Measurements from ENCODE around the gene NCAPD3.
"Not testable (repeated sequence)": the region's sequence is repeated elsewhere in the genome, so short reads cannot be mapped to it uniquely, and the experiment has no call there.

The NCAPD3 gene

DNA sequence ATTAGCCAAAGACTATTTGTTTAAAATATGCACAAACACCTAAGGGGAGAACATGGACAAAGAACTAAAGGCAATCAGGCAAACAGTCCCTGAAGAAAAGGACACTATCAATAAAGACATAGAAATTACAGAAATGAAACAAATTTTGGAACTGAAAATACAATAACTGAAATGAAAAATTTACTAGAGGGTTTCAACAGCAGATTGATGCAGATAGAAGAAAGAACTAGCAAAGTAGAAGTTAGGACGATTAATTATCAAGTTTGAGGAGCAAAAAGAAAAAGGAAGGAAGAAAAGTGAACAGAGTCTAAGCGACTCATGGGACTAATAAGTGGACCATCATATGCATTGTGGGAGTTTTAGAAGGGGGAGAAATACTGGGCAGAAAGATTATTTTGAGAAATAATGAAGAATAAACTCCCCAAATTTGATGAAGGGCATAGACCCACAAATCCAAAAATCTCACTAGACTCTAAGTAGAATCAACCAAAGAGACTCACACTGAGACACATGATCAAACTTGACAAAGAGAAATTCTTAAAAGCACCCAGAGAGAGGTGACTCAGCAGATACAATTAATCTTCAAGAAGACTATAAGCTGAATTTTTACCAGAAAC lies 92.0 kb downstream of the NCAPD3 start:
- DNase-seq (ENCODE audit: low read depth in 2 of 2): no peak

DNA sequence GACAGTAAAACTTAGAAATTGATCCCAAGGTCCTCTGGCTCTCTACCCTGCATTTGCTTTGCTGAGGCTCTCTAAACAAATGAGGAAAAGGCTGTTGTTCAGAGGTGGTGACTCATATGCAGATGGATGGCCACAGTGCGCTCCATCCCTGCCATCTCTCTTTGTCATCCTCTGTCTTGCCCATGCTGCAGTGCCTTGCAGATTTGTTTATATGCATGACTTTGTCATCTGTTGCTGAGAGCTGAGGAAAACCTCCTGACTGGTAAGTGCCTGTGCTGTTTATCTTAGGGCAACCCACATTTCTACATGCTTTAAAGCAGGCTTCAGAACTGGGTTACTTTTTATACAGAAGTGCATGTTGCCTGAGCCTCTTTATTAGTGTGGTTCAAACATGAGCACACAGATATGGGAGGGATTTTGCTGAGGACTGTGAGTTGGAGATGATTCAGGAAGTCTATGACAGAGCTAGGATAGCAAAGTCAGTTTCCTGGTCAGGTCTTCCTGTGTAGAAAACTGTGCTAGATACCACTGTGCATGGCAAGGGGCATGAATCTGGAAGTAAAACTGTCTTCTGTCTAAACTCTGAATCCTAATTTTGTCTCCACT lies 97.4 kb downstream of the NCAPD3 start:
- DNase-seq (ENCODE audit: low read depth in 2 of 2): no peak

GRCh38 chr11:134125507-134125906 lies 98.3 kb downstream of the NCAPD3 start:
- DNase-seq (ENCODE audit: low read depth in 2 of 2): no peak

- DNase-seq (ENCODE audit: low read depth in 2 of 2): no peak
Measured at GRCh38 chr11:134124660-134125451, 98.9 kb downstream of the NCAPD3 start.

DNA sequence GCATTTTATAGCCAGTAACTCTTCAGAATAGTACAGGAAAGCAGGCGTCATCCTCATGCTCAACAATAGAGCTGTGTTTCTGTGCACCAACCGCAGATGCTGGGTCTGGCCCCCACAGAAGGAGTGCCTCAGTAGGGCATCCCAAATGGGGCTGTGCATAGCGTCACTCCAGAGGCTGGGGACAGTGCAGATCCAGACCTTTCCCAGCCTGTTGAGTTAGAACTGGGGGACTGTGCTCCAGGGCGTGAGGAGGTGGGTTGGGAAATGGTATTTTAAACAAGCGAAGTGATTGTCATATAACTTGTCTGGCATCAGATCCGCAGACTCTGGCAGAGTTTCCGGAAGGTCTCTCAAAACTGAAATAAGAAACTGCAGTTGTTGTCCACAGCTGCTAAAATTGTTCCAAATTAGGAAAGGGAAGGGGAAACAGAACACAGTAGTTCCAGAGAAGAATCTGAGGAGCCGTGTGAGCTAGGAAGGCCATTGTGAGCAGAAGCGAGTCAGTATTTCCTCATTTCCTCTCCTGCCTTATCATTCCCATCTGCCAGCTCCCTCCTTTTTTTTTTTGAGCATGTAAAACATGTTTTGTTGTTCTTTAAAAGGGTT lies 102.7 kb downstream of the NCAPD3 start:
- DNase-seq (ENCODE audit: low read depth in 2 of 2): no peak

- no peak for DNase-seq (ENCODE audit: low read depth in 2 of 2)
Measured at GRCh38 chr11:134120143-134120850, 103.5 kb downstream of the NCAPD3 start.

DNA sequence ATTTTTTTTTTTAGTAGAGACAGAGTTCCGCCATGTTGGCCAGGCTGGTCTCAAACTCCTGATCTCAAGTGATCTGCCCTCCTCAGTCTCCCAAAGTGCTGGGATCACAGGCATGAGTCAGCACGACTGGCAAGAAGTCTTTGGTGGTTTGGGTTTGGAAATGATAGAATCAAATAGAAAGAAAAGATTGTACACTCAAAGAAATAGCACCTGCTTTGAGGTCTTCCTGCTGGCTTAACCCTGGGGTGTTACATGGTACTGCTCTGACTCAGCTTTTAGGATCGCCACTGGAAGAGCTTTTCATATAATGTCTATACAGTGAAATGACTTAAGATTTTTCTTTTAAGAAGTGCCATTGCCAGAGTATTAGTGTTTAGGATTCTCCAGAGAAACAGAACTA lies 104.7 kb downstream of the NCAPD3 start:
- DNase-seq (ENCODE audit: low read depth in 2 of 2): no peak

DNA sequence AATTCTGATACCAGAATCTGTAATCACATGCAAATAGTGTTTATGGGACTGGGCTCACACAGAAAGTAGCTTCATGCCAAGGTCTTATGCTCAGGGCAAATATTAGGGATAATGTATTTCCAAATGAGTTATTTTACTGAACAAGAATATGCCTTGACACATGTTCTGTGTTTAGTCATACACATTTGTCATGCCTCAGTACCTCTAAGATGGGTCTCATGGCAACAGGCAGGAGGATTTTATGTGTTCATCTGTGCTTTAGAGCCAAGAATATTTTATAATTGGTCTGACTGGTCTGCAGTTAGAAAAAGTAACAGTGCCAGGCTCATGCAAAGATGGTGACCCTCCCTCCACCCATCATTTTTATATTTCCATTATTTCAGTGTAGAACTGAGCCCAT lies 105.8 kb downstream of the NCAPD3 start:
- no peak for DNase-seq (ENCODE audit: low read depth in 2 of 2)

DNA sequence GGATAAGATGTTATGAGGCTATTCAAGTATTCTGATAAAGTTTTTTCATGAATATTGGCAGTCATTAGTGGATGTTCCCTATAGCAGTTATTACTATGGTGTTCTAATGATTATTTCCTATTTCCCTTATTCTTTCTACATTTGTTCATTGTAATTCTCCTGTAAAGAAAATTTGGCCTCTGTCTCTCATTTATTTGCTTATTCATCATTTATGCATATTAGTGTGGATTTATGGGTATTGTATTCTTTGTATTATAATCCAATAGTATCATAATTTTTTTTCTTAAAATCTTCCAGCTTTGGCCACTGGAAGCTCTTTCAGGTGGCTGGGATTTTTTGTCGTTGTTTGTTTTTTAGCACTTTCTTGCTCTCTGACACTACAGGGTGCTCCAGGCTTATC lies 107.6 kb downstream of the NCAPD3 start:
- DNase-seq (ENCODE audit: low read depth in 2 of 2): no peak

GRCh38 chr11:134113787-134114186 lies 110.0 kb downstream of the NCAPD3 start:
- not testable (repeated sequence) for DNase-seq (ENCODE audit: low read depth in 2 of 2)

- DNase-seq (ENCODE audit: low read depth in 2 of 2): no peak
Measured at GRCh38 chr11:134110252-134110815, 113.4 kb downstream of the NCAPD3 start.

All from activated CD8-positive, alpha-beta memory T cell treated with anti-CD3 and anti-CD28 coated beads for 4 hours (primary cell).